ENCODE results near the gene ANKH.

The ANKH gene

DNA sequence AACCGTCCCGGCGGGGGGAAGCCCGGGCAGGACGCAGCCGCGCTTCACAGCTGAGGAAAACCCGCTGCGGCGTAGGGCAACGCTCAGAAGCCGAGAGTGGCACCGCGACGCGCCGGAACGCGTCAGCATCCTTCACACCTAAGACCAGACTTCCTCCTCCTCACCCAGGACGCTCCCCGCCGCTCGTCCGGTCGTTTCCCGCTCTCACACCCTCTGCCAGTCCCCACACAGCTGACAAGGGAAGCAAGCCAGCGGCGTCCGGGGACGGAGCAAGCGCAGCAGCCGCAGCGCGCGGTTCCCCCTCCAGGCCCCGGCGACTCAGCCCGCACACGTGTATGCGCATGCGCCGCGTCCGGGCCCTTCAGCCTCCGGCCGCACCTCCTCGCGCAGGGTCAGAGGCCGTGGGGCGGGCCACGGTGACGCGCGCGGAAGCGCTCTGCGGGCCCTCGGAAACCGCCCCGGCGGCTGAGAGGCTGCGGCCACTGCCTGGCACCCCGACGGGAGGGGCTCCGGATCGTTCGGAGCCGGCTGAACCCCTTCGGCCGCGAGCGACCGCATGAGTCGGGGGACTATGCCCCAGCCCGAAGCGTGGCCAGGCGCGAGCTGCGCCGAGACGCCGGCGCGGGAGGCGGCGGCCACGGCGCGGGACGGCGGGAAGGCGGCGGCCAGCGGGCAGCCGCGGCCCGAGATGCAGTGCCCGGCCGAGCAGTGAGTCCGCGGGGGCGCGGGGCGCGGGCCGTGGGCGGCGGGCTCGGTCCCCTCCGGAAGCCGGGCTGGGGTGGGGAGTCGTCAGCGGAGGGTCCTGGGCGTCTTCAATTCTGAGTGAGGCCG is 207.1 kb downstream of the ANKH start, which contains the start of gene OTULIN:
Gene OTULIN (plus strand): TSS at position 449 of the 831 bp plus-strand sequence. CDS start 108 bp downstream, at position 557.
- peak; percentile 90 for DNase-seq (ENCODE audit: low read depth)

DNA sequence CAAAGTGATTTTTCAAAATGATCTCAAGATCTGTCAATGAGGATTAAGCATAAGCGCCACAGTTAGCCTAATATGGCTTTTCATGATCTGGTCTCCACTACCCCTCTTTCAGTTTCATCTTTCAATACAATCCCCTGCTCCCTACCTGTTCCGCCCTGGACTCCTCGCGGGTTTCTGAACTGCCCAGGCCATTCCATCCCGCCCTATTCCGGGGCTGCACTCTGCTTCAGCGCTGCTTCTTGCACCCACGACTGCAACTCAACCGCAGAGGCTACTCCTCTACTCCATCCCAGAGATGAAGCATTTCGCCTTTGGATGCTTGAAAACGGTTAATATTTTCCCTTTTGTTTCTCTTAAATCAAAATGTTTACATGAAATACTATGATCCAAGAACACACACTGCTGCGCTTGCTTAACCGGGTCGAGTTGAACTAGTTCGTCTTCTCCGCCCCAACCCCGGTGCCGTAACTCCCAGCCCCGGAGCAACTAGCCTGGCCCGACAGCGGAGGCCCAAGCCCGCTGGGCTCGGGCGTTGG is 207.8 kb downstream of the ANKH start:
- no peak for DNase-seq (ENCODE audit: low read depth)

DNA sequence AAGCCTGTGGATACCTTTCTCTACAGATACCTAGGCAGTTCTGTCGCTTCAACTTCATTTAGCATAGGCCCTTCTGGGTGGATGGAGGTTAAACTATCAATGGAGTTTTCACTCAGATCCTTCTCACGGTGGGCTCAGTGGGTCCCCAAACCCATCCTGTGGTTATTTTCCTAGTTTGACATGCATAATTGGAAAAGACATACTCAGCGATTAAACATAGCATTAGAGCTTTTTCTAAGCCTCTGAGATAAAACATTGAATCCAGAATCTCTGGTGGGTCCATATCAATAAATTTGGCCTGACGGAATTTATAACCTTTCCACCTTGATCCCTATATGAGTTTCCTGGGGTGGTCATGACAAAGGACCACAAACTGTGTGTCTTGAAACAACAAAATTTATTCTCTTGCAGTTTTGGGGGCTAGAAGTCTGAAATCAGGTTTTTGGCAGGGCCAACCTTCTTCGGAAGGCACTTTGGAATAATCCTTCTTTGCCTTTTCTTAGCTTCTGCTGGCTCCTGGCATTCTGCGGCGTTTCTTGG is 208.8 kb downstream of the ANKH start:
- no peak for DNase-seq (ENCODE audit: low read depth)

DNA sequence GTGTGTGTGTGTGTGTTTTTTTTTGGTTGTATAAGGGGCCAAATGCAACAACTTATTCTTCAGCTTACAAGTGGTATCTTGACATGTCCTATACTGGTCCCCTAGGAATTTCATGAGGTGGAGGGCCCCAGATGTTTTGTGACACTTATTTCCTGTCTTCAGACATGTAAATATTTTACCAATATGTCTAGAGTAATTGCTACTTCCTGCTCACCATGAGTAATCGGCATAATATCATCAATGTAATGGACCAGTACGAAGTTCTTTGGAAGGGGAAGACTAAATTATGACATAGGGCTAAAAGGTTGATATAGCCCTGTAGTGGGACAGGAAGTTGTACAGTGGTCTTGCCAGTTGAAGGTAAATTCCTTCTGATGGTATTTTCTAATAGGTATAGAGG is 210.7 kb downstream of the ANKH start:
- DNase-seq (ENCODE audit: low read depth) = no peak

DNA sequence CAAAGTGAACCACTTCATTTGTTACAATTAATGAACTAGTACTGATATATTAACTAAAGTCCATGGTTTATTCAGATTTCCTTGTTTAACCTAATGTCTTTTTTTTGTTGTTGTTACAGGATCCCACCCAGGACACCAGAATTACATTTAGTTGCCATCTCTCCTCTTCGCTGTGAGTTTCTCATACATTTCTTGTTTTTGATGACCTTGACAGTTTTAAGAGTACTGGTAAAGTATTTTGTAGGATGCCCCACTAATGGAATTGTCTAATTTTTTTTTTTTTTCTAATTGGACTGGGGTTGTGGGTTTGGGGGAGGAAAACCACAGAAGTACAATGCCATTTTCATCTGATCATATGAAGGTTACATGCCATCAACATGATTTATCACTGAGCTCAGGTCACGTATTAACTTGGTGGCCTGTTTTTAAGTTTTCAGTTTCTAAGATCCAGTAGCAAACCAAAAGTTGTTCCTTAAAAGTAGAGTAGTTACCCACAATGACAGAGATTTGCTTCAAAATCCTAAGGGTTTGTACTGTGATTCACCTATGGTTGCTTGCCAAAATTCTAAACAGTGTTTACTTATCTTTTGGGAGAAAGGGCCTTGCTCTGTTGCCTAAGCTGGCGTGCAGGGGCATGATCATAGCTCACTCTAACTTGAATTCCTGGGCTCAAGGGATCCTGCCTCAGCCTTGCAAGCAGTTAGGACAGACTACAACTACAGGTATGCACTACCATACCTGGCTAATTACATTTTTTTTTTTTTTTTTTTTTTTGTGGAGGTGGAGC is 211.6 kb downstream of the ANKH start:
- peak; percentile 78 for DNase-seq (ENCODE audit: low read depth)

DNA sequence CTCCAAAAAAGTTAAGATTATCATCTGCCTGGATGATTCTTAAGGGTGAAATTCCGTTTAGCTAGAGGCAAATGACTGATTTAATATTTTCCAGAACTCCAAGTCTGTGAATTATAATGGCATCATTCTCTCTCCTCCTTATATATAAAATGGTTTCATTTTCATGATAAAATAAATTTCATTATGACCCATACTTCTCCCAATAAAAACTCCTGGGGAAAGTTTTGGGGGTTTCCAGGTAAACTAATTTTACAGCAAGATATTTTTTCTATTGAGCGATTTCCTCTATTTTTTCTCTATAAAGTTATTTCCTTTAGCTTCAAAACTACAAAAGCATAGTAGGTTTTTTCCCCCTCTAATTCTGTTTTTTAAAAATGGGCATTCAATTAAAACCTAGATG is 214.7 kb downstream of the ANKH start:
- DNase-seq (ENCODE audit: low read depth) = no peak

DNA sequence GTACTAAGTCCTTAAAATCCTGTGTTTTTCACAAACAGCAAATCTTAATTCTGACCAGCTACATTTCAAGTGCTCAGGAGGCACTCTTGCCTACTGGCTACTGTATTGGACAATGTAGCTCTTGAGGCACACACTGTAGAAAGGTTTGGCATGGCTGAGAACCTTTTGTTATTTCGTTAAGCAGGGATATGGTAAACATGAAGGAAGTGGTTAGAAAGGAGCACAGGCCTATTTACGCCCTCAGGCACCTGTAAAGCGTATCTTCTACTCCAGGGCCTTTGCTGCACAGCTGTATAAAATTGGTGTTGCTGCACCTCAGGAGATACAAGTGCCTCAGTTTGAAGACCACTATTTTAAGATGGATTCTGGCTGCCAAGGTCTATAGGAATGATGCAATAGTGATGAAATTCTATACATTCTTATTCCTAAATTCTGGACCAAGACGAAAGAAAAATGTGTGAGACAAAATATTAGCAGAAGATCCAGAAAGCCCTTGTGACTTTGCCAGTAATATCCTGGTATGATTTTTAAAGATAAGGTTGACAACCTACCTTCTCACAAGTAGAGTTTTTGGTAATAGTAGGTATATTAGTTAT is 216.3 kb downstream of the ANKH start:
- DNase-seq (ENCODE audit: low read depth) = no peak

Data from fibroblast of gingiva (primary cell).